SIG-M5 (cell line): Measurements from ENCODE around the gene CREB3L2.
"Not testable (repeated sequence)": the region's sequence is repeated elsewhere in the genome, so short reads cannot be mapped to it uniquely, and the experiment has no call there.

Source experiments
- DNase-seq: peaks from one replicate; lab custom pipeline; 2025; lab: John Stamatoyannopoulos, UW

The CREB3L2 gene

GRCh38 chr7:138014201-138014600, 12.3 kb upstream of the CREB3L2 start:
- DNase-seq: not testable (repeated sequence)

GRCh38 chr7:138009350-138009653, 7.4 kb upstream of the CREB3L2 start:
- no peak for DNase-seq

GRCh38 chr7:138008588-138009349, 6.9 kb upstream of the CREB3L2 start:
- no peak for DNase-seq

DNA sequence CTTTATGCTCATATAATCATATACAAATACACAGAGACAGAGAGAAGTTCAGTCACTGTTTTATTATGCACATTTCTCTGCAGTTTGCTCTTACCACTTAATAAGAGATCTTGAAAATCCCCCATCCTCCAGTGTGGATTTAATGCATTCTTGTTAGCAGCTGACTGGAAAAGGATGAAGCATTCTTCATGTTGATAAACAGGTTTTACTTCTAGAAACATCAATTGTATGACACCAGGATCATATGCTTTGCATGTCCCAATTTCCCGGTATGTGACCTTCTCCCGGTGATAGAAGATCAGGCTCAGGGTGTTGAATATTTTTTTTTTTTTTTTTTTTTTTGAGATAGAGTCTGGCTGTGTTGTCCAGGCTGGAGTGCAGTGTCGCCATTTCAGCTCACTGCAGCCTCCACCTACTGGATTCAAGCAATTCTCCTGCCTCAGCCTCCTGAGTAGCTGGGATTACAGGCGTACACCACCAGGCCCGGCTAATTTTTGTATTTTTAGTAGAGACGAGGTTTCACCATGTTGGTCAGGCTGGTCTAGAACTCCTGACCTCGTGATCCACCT, 6.2 kb upstream of the CREB3L2 start:
- DNase-seq: no peak

GRCh38 chr7:138006106-138006505, 4.2 kb upstream of the CREB3L2 start:
- DNase-seq: no peak

DNA sequence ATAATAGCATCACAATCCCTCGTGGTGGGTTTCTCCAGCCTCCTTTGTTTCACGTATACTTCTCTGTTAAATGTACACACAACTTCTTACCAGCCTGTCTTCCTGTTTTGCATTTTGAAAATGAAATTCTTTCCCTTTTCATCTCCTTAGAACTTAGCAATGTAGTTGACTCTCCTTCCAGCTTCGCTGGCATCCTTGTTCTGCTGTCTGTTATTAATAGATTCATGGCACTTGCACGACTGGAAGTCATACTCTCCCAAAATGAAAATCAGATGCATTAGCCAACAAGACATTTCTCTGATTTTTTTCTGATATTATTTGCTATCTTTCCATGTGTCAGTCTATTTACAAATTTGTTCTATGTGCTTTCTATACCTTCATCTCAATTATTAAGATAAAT, 3.0 kb upstream of the CREB3L2 start:
- DNase-seq: no peak

DNA sequence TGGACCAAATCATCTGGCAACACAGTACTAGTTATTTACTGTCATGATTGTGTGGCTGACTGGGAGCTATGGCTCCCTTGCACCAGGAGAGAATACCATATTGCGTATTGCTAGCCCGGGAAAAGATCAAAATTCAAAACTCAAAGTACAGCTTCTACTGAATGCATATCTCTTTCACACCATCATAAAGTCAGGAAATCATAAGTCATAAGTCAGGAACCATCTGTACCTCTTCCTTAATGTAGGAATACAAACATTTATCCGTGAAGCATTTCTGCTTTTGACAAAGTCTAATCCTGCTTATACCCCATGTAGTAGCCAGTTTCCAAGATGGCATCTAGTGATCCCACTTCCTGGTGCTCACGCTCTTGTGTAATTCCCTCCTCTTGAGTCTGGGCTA, 2.2 kb upstream of the CREB3L2 start:
- DNase-seq: no peak

- no peak for DNase-seq
These were observed 923 bp upstream of the CREB3L2 start for GRCh38 chr7:138002828-138003189.

GRCh38 chr7:138002096-138002827, 376 bp upstream of the CREB3L2 start:
- DNase-seq: peak; percentile 94

DNA sequence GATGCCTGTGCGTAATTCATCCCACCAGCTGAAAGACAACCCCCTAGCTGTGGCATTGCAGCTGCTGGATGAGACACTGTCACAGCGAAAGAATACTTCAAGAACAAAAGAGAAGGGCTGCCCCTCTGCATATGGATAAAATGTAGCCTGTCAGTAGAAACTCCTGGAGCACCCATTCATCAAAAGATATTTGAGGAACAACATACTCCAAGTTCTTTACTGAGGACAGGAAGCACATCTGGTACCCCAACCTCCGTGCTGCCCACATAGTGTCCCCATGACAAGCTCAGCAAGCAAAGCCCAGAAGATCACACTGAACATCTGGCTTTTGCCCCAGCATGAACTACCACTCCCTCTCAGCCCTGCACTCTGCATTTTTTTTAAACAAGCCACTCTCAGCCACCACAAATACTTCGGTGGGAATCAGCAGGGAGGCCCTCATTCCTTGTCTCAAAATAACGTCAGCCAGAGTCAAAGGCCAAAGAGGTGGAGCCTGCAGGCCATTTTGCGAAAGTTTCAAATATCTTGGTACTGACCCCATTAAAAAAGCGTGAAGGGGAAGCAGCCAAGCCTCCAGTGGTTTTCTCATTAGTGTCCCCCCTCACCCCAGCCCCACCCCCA, 1.7 kb downstream of the CREB3L2 start:
- no peak for DNase-seq

DNA sequence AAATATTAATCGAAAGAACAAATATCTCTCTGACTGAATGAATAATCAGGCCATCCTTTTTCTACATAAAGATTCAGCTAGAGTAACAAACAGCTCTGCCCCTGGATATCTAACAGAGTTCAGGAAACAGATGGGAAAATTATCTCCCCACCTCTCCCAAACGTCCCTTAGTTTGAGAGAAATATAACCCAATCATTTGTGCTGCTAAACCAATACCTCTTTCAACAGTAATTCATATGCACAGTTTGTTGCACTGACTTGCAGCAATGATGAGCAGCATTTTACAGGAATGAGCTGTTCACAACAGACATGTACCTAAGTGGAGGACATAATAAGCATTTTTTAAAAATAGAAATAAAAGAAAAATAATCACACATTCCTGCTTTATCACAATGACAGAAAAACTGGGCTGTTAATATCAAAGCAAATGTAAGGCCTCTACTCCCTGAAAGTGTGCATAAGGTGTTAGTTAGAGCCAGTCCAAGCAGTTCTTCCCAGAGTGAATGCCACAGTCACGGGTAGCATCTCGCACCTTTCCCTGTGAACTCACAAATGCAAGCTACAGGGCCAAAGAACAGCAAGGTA, 2.3 kb downstream of the CREB3L2 start:
- no peak for DNase-seq

DNA sequence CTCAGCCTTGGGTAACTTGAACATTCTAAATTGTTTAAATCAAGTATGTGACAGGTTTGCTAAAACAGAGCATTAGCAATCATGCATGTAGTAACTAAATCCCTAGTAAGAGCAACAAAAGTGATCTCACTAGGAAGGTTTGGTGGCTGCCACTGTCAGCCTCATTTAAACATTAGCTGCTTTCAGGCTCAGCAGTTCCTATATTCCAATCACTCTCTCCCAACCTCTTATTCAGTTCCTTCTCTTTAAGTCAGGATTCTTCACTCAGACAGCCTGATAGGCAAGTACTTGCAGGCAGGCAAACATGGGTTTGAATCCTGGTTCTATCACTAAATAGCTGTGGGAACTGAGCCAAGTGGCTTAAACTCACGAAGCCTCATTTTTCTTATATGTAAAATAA, 3.6 kb downstream of the CREB3L2 start:
- DNase-seq: no peak

- no peak for DNase-seq
These were observed 5.0 kb downstream of the CREB3L2 start for GRCh38 chr7:137996871-137997270.

- no peak for DNase-seq
These were observed 5.5 kb downstream of the CREB3L2 start for GRCh38 chr7:137996386-137996851.

DNA sequence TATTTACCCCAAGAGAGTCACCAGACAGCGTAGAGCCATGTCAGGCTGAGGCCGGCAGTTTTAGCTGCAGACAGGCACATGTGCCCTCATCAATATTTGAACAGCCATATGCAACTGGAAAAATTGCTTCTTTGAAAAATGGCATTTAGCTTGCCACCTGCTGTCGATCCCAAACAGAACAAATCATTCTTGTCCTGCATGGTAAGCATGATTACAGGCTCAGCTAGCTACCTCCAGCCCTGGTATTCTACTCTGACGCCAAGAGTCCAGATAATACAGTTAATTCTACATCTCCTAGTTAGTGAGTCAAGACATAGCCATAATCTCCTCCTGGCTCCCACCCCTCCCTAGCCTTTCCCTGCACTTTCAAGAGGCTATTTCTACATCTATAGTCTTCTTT, 7.7 kb downstream of the CREB3L2 start:
- no peak for DNase-seq

GRCh38 chr7:137993395-137993743, 8.5 kb downstream of the CREB3L2 start:
- DNase-seq: no peak

GRCh38 chr7:137992550-137993394, 9.1 kb downstream of the CREB3L2 start:
- no peak for DNase-seq

- DNase-seq: no peak
These were observed 9.8 kb downstream of the CREB3L2 start for GRCh38 chr7:137992104-137992549.

DNA sequence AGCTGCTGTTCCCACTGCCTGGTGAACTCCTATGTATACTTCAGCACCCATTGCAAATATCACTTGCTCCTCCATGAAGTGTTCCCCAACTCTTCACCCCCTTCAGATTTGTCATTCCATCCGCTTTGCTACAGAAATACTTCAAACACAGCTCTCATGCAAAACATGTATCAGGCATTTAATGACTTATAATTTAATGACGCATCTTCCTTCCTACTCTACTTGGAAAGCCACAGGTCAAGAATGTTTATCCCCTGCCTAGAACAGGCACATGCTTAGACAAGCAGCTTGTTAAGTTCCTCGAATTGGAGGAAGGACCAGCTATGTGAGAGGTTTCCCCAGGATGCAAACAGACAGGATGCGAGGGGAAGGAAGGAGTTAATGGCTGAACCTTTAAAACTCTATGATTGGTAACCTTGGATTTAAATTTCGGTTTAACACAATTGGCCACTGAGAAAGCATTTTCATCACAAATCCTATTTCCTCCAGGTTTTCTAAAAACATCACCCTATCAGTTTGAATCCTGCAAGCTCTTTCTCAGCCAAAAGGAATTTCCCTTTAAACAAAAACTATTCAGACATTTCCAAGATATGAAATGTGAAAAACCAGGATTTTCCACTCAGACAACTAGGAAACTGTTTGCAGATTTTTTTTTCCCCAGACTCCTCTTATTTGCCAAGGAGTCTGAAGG, 11.5 kb downstream of the CREB3L2 start:
- no peak for DNase-seq

DNA sequence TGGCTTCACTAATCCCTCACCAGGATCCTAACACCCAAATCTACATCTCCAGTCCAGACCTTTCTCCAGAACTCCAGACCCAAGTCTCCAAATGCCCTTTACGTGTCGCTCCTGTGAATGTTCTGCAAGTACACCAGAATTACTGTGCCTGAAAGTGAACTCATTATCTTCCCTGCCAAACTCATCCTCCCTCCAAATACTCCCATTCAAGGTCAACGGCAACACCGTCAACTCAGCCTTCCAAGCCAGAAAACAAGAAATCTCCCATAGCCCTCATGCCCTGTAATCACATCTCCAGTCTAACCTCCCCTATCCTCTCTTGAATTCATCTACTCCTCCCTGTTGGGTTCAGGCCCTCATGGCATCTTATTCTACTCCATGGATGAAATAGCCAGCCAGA, 12.3 kb downstream of the CREB3L2 start:
- DNase-seq: no peak

- no peak for DNase-seq
These were observed 12.8 kb downstream of the CREB3L2 start for GRCh38 chr7:137989094-137989493.
